K562 (cell line): ENCODE measurements around the gene DNAH17. TPM values are rescaled to one million over a fixed set of nuclear protein-coding genes. Genes with fewer than 3 reads are reported as not detected.

ENCODE experiments used
- ATAC-seq: fragments of 200-7000 bp; cut with Tn5 transposase; 3 replicates; pipeline ENCODE4 v1.9.1; 2020; ENCODE audit warnings: moderate library complexity
- BruUV-seq: library from RNA; stranded (reverse); fragments of 400-500 nt; replicated peaks from 2 replicates; lab custom pipeline; 2021; lab: Mats Ljungman, UMichigan
- CTCF ChIA-PET: fragments of 300-600 bp; formaldehyde crosslinking; extraction: SDS; loops from one replicate; lab custom pipeline; 2021; ENCODE audit warnings: low intra/inter-chr PET ratio; lab: Yijun Ruan, JAX
- POLR2A ChIA-PET: fragments of 300-600, 350-650 bp; sonication (Branson Sonifier 250); formaldehyde crosslinking; extraction: SDS; loops from one replicate; lab custom pipeline; 2021; ENCODE audit warnings: antibody characterized with exemption, inconsistent platforms; lab: Yijun Ruan, JAX
- DNase-seq, 4 experiments: peaks; one replicate each; pipeline versions ENCODE4 v3.0.0 to v3.0.0-alpha.2; 2011 to 2018; ENCODE audit warnings: low spot score in 3 of 4, mixed read lengths in 3 of 4; ENCODE audit errors: extremely low read depth in 1 of 4
- FAIRE-seq: peaks from 2 replicates; lab custom pipeline; 2011; peaks lifted over from hg19 to GRCh38; lab: Jason Lieb, UNC
- H2AFZ ChIP-seq: 2 replicates; pipeline ENCODE4 v1.6.0; 2011; ENCODE audit warnings: low read depth, low read length, control low read depth, inconsistent platforms
- H3K27ac ChIP-seq: fragments of 200-600 bp; 3 replicates; pipeline ENCODE4 v1.8.0; 2011; ENCODE audit warnings: low read depth, mild to moderate bottlenecking, control low read depth, inconsistent platforms, low read length, moderate library complexity, mixed read lengths; ENCODE audit errors: extremely low read depth
- H3K27me3 ChIP-seq, 2 experiments: fragments of 300-600 bp in 1 of 2; 2 replicates in 1 of 2; 3 replicates in 1 of 2; pipeline versions ENCODE4 v1.6.0 to v1.8.0; 2011; ENCODE audit warnings: inconsistent platforms in 2 of 2, low read length in 2 of 2, mild to moderate bottlenecking in 1 of 2, mixed read lengths in 1 of 2, moderate library complexity in 1 of 2; ENCODE audit not compliant: control insufficient read depth in 2 of 2, insufficient read depth in 2 of 2
- H3K36me3 ChIP-seq: fragments of 300-600 bp; 3 replicates; pipeline ENCODE4 v1.8.0; 2011; ENCODE audit warnings: mild to moderate bottlenecking, low read length, inconsistent platforms; ENCODE audit not compliant: control insufficient read depth, insufficient read depth
- H3K4me1 ChIP-seq, 2 experiments: fragments of 200-600 bp in 1 of 2; replicated peaks in 1 of 2; 2 replicates in 1 of 2; 3 replicates in 1 of 2; pipeline versions ENCODE4 v1.5.1 to v1.8.0; 2011; ENCODE audit warnings: inconsistent platforms in 2 of 2, low read length in 2 of 2, mild to moderate bottlenecking in 1 of 2, mixed read lengths in 1 of 2, moderate library complexity in 1 of 2; ENCODE audit not compliant: control insufficient read depth in 2 of 2, insufficient read depth in 2 of 2
- H3K4me2 ChIP-seq: 2 replicates; pipeline ENCODE4 v1.6.1; 2011; ENCODE audit warnings: low read length, control low read depth, inconsistent platforms, mixed read lengths; ENCODE audit not compliant: insufficient read depth
- H3K4me3 ChIP-seq: fragments of 200-600 bp; sonication (generic), shearing (Covaris generic); 2 replicates; pipeline ENCODE4 v1.5.1; 2016; ENCODE audit warnings: control low read depth, inconsistent platforms
- H3K79me2 ChIP-seq: fragments of 200-600 bp; 3 replicates; pipeline ENCODE4 v1.8.0; 2011; ENCODE audit warnings: low read length, inconsistent platforms; ENCODE audit not compliant: control insufficient read depth, insufficient read depth
- H3K9ac ChIP-seq, 2 experiments: 2 replicates each; pipeline versions ENCODE4 v1.6.0 to v1.6.1; 2011; ENCODE audit warnings: low read depth in 2 of 2, low read length in 2 of 2, control low read depth in 1 of 2, inconsistent platforms in 1 of 2, mild to moderate bottlenecking in 1 of 2, mixed read lengths in 1 of 2; ENCODE audit not compliant: insufficient read depth in 1 of 2
- H3K9me1 ChIP-seq: one replicate; pipeline ENCODE4 v1.6.0; 2011; ENCODE audit warnings: inconsistent platforms, mild to moderate bottlenecking, low read length, moderate library complexity; ENCODE audit not compliant: control insufficient read depth, insufficient read depth
- H3K9me3 ChIP-seq: replicated peaks from 2 replicates; pipeline ENCODE4 v1.5.1; 2011; ENCODE audit warnings: low read depth, low read length, inconsistent platforms; ENCODE audit not compliant: control insufficient read depth, insufficient read depth
- H4K20me1 ChIP-seq: replicated peaks from 2 replicates; pipeline ENCODE4 v1.6.1; 2011; ENCODE audit warnings: low read length, inconsistent platforms, mixed read lengths; ENCODE audit not compliant: control insufficient read depth, insufficient read depth
- CEBPG ChIP-seq, 3 experiments: fragments of 200-800 bp in 1 of 3; sonication (Bioruptor generic) in 1 of 3; sonication (generic) in 1 of 3; formaldehyde crosslinking in 1 of 3; IDR thresholded peaks in 2 of 3; conservative IDR thresholded peaks in 1 of 3; 2 replicates each; pipeline versions ENCODE4 v1.6.1 to v1.8.0; 2016 to 2022; ENCODE audit warnings: missing compliant biosample characterization in 2 of 3, missing genetic modification characterization in 2 of 3, mild to moderate bottlenecking in 1 of 3, missing genetic modification reagents in 1 of 3
- DPF2 ChIP-seq: fragments of 450-650 bp; IDR thresholded peaks from 2 replicates; pipeline ENCODE4 v1.6.1; 2016
- ELF4 ChIP-seq: fragments of 450-650 bp; formaldehyde crosslinking; IDR thresholded peaks from 2 replicates; pipeline ENCODE4 v1.4.0; 2022; ENCODE audit warnings: missing genetic modification characterization
- FUS ChIP-seq: fragments of 200-400 bp; formaldehyde crosslinking; optimal IDR thresholded peaks from 2 replicates; pipeline ENCODE3; 2017; ENCODE audit warnings: low read depth, low read length
- NFXL1 ChIP-seq: fragments of 450-650 bp; formaldehyde crosslinking; IDR thresholded peaks from 2 replicates; pipeline ENCODE4 v1.4.0; 2021; ENCODE audit warnings: mild to moderate bottlenecking
- RBM39 ChIP-seq: fragments of 200-400 bp; formaldehyde crosslinking; optimal IDR thresholded peaks from 2 replicates; pipeline ENCODE3; 2018; ENCODE audit warnings: low read depth, low read length
- SFPQ ChIP-seq: fragments of 200-400 bp; formaldehyde crosslinking; IDR thresholded peaks from 2 replicates; pipeline ENCODE4 v1.6.1; 2017; ENCODE audit warnings: mild to moderate bottlenecking, low read depth, low read length, moderate library complexity
- ZNF584 ChIP-seq: fragments of 200-800 bp; sonication (Bioruptor generic); IDR thresholded peaks from 2 replicates; pipeline ENCODE4 v1.6.1; 2016; ENCODE audit warnings: low read depth, mild to moderate bottlenecking, missing genetic modification characterization, missing compliant biosample characterization
- ZZZ3 ChIP-seq: fragments of 450-650 bp; IDR thresholded peaks from 2 replicates; pipeline ENCODE4 v1.6.1; 2016; ENCODE audit warnings: antibody characterized with exemption, mild to moderate bottlenecking, moderate library complexity
- WGBS: fragments of 100-300 bp; shearing (Covaris generic); methylation state at CpG from one replicate; pipeline ENCODE4 v1.1.6; 2016; ENCODE audit warnings: low coverage, mixed read lengths; ENCODE audit not compliant: insufficient coverage; ENCODE audit errors: missing lambda C conversion rate; 5-methylcytosine and 5-hydroxymethylcytosine counted together
- in situ Hi-C: fragments of 300-500 bp; cut with MboI; formaldehyde crosslinking; loops from 4 replicates; pipeline ENCODE4 v1.15.0; 2018; ENCODE audit warnings: inconsistent platforms, mixed read lengths
- intact Hi-C: fragments of 100-400 bp; cut with micrococcal nuclease; formaldehyde crosslinking; loops from 2 replicates; pipeline ENCODE4 v1.14.2; 2022
- polyA plus RNA-seq, 8 experiments: library from polyadenylated mRNA; depleted of rRNA in 4 of 8; stranded (reverse) in 5 of 8; unstranded in 3 of 8; fragments of >200 nt; fragmentation: Nextera tagmentation in 2 of 8; fragmentation: Illumina TruSeq in 1 of 8; extraction: Ambion mirVana in 2 of 8; extraction: Trizol in 1 of 8; gene quantifications; 2 replicates each; pipeline versions ENCODE4 v1.2.1 to v1.2.3, GENCODE V29; 2011 to 2014; ENCODE audit warnings: inconsistent platforms in 1 of 8, missing spikeins in 1 of 8
- total RNA-seq, 7 experiments: library from RNA; depleted of rRNA in 6 of 7; stranded (reverse); fragments of >200 nt in 6 of 7; fragmentation: Illumina TruSeq in 2 of 7; extraction: Trizol in 2 of 7; gene quantifications; 2 replicates each; pipeline versions ENCODE4 v1.2.1 to v1.2.3, GENCODE V29; 2011 to 2021; ENCODE audit warnings: low replicate concordance in 1 of 7

DNAH17 gene
- total and polyA plus RNA-seq, 9 of the 15 experiments (the other 6 are each of a cell fraction or from before 2014, with no cell fraction given): under 0.01 to 0.06 (median 0.03) TPM; not detected in 5

GRCh38 chr17:78458091-78458490 lies 119.1 kb downstream of the DNAH17 start (continued):
- no peak for TF ChIP-seq SFPQ
- TF ChIP-seq CEBPG (CRISPR knock-in tag; IDR thresholded peaks at IDR 0.05): no peak
- TF ChIP-seq CEBPG (tag; conservative IDR thresholded peaks at IDR 0.05 in 1 of 2, IDR thresholded peaks at IDR 0.05 in 1 of 2): peak in 1 of 2 experiments; percentile 58; a peak in 1 of 4 replicates
- TF ChIP-seq FUS: no peak

- intact Hi-C loops: no loop called here
- no peak overlapping the region for H3K4me3 ChIP-seq
- peaks cover 14% of the 10 kb centered on the region for H4K20me1 ChIP-seq
- no peaks in the 10 kb centered on the region for H3K9me3 ChIP-seq
- FAIRE-seq (no peak), ATAC-seq (no peak), DNase-seq (no peak)
- H3K4me2 ChIP-seq: no peak overlapping the region
- H3K36me3 ChIP-seq: no peaks in the 10 kb centered on the region
- peaks cover 64 to 96% of the 10 kb centered on the region in 2 experiments for H3K27me3 ChIP-seq
- POLR2A ChIA-PET: interaction anchor here (1.1 kb wide), 1 partner anchor 17 kb away, joined by 3 read pairs; no protein-coding TSS in a partner anchor
- H3K9ac ChIP-seq: no peak overlapping the region
- WGBS: 3% methylated on average over 20 of the region's 20 CpGs
- in situ Hi-C loops: no loop called here
- no TSS peak for BruUV-seq
- H3K27ac ChIP-seq: no peak overlapping the region
- TF ChIP-seq ELF4 (no peak), NFXL1 (CRISPR knock-in tag) (no peak), ZNF584 (CRISPR knock-in tag) (no peak), DPF2 (no peak), RBM39 (no peak), ZZZ3 (no peak)
- CTCF ChIA-PET: no interaction called here
- H2AFZ ChIP-seq: no peak overlapping the region
- peaks cover 0 to 16% of the 10 kb centered on the region in 2 experiments; a peak in 1 of 5 replicates for H3K4me1 ChIP-seq
- no peaks in the 10 kb centered on the region for H3K79me2 ChIP-seq
- no peaks in the 10 kb centered on the region for H3K9me1 ChIP-seq
Measured at GRCh38 chr17:78454346-78454745, 122.8 kb downstream of the DNAH17 start.
